Stimulated activated CD4-positive, alpha-beta T cell treated with anti-CD3 and anti-CD28 coated beads, Interleukin-1b, Interleukin-23, amount 100 ng/mL, for 4 hours (primary cell): Measurements from ENCODE around the gene MECP2.
"Not testable (repeated sequence)": the region's sequence is repeated elsewhere in the genome, so short reads cannot be mapped to it uniquely, and the experiment has no call there.

ENCODE experiments used
- DNase-seq, 2 donors: peaks; one replicate each; pipeline ENCODE4 v3.0.0-alpha.2; 2020; ENCODE audit warnings: low read depth in 2 of 2

MECP2 gene

GRCh38 chrX:153993978-153994377, 103.5 kb downstream of the MECP2 start:
- DNase-seq, result no peak

GRCh38 chrX:153993079-153993478, 104.4 kb downstream of the MECP2 start:
- DNase-seq, result no peak

- DNase-seq, result no peak
These were observed 105.3 kb downstream of the MECP2 start for GRCh38 chrX:153992180-153992579.

- DNase-seq, result no peak
These were observed 106.4 kb downstream of the MECP2 start for GRCh38 chrX:153991013-153991580.

- no peak for DNase-seq
These were observed 107.4 kb downstream of the MECP2 start for GRCh38 chrX:153989973-153990655.

GRCh38 chrX:153988493-153988892, 109.0 kb downstream of the MECP2 start:
- DNase-seq, result no peak

GRCh38 chrX:153984351-153985178, 113.0 kb downstream of the MECP2 start:
- no peak for DNase-seq

- DNase-seq, result no peak
These were observed 114.2 kb downstream of the MECP2 start for GRCh38 chrX:153983321-153983801.

- DNase-seq, result peak in 1 of 2 donors; percentile 36
These were observed 115.6 kb downstream of the MECP2 start for GRCh38 chrX:153981771-153982533.

GRCh38 chrX:153981231-153981630, 116.3 kb downstream of the MECP2 start:
- DNase-seq, result no peak

GRCh38 chrX:153980394-153980793, 117.1 kb downstream of the MECP2 start:
- DNase-seq, result not testable (repeated sequence)

- DNase-seq, result no peak
These were observed 122.7 kb downstream of the MECP2 start for GRCh38 chrX:153974726-153975286.

- no peak for DNase-seq
These were observed 123.4 kb downstream of the MECP2 start for GRCh38 chrX:153974003-153974725.

GRCh38 chrX:153973127-153974002, 124.2 kb downstream of the MECP2 start:
- no peak for DNase-seq

- DNase-seq, result peak; percentile 79 to 82
These were observed 125.0 kb downstream of the MECP2 start, which contains the start of gene TMEM187 for GRCh38 chrX:153972368-153973126. TMEM187 (plus strand) TSS chrX:153972754; CDS start chrX:153982063, 9,309 bp downstream.
